Neuronal stem cell (in vitro differentiated cells): ENCODE data around the gene CHST11.
"Not testable (repeated sequence)": the region's sequence is repeated elsewhere in the genome, so short reads cannot be mapped to it uniquely, and the experiment has no call there.

Source experiments
- DNase-seq: peaks from one replicate; pipeline ENCODE4 v3.0.0-alpha.2; 2013; ENCODE audit warnings: low spot score
- H2AFZ ChIP-seq: one replicate; pipeline ENCODE4 v1.6.1; 2013; ENCODE audit warnings: mild to moderate bottlenecking, low read length, inconsistent platforms
- H2AK5ac ChIP-seq: 2 replicates; pipeline ENCODE4 v1.6.1; 2013; ENCODE audit warnings: low read depth, mild to moderate bottlenecking, inconsistent platforms, low read length, moderate library complexity, mixed read lengths
- H2BK120ac ChIP-seq: 2 replicates; pipeline ENCODE4 v1.6.1; 2013; ENCODE audit warnings: low read depth, mild to moderate bottlenecking, inconsistent platforms, low read length, moderate library complexity, mixed read lengths
- H2BK12ac ChIP-seq: one replicate; pipeline ENCODE4 v1.6.1; 2013; ENCODE audit warnings: low read length, inconsistent platforms
- H2BK15ac ChIP-seq: 2 replicates; pipeline ENCODE4 v1.6.1; 2013; ENCODE audit warnings: mild to moderate bottlenecking, low read length, inconsistent platforms, mixed read lengths
- H2BK5ac ChIP-seq: one replicate; pipeline ENCODE4 v1.6.1; 2013; ENCODE audit warnings: inconsistent platforms, mild to moderate bottlenecking, low read length, moderate library complexity
- H3K14ac ChIP-seq: one replicate; pipeline ENCODE4 v1.6.1; 2013; ENCODE audit warnings: low read length, inconsistent platforms
- H3K18ac ChIP-seq: 2 replicates; pipeline ENCODE4 v1.6.1; 2013; ENCODE audit warnings: low read length, inconsistent platforms
- H3K23ac ChIP-seq: 2 replicates; pipeline ENCODE4 v1.6.1; 2013; ENCODE audit warnings: low read depth, mild to moderate bottlenecking, mixed read lengths, low read length, inconsistent platforms; ENCODE audit not compliant: poor library complexity
- H3K27ac ChIP-seq: replicated peaks from 3 replicates; pipeline ENCODE4 v1.5.1; 2013; ENCODE audit warnings: low read length, inconsistent platforms
- H3K27me3 ChIP-seq, 3 experiments: 2 replicates each; pipeline ENCODE4 v1.6.1; 2013; ENCODE audit warnings: low read length in 3 of 3, mild to moderate bottlenecking in 2 of 3, inconsistent platforms in 1 of 3, low read depth in 1 of 3, mixed read lengths in 1 of 3, moderate library complexity in 1 of 3; ENCODE audit not compliant: control insufficient read depth in 3 of 3, insufficient read depth in 3 of 3
- H3K36me3 ChIP-seq, 2 donors: replicated peaks in 1 of 2; 2 replicates each; pipeline ENCODE4 v1.6.1; 2013; ENCODE audit warnings: low read length in 2 of 2; ENCODE audit not compliant: control insufficient read depth in 2 of 2, insufficient read depth in 2 of 2
- H3K4ac ChIP-seq: 2 replicates; pipeline ENCODE4 v1.6.1; 2013; ENCODE audit warnings: inconsistent platforms, mild to moderate bottlenecking, low read length, moderate library complexity
- H3K4me1 ChIP-seq, 2 donors: 1 replicate in 1 of 2; 2 replicates in 1 of 2; pipeline ENCODE4 v1.6.1; 2013; ENCODE audit warnings: low read length in 2 of 2, low read depth in 1 of 2; ENCODE audit not compliant: control insufficient read depth in 2 of 2, insufficient read depth in 1 of 2
- H3K4me2 ChIP-seq: one replicate; pipeline ENCODE4 v1.6.1; 2013; ENCODE audit warnings: mild to moderate bottlenecking, low read length, inconsistent platforms; ENCODE audit not compliant: insufficient read depth, poor library complexity, severe bottlenecking
- H3K4me3 ChIP-seq, 2 donors: 2 replicates each; pipeline ENCODE4 v1.5.1; 2013; ENCODE audit warnings: low read length in 2 of 2, mild to moderate bottlenecking in 2 of 2, inconsistent platforms in 1 of 2, moderate library complexity in 1 of 2
- H3K79me1 ChIP-seq: one replicate; pipeline ENCODE4 v1.6.1; 2013; ENCODE audit warnings: low read depth, mild to moderate bottlenecking, inconsistent platforms, low read length, moderate library complexity
- H3K9ac ChIP-seq: one replicate; pipeline ENCODE4 v1.6.1; 2013; ENCODE audit warnings: mild to moderate bottlenecking, low read depth, low read length, inconsistent platforms; ENCODE audit not compliant: poor library complexity
- H3K9me3 ChIP-seq, 2 donors: replicated peaks in 1 of 2; 2 replicates each; pipeline versions ENCODE3 to v1.6.1; 2013; ENCODE audit warnings: low read length in 2 of 2, mild to moderate bottlenecking in 2 of 2, inconsistent platforms in 1 of 2, low read depth in 1 of 2, mixed read lengths in 1 of 2, moderate library complexity in 1 of 2; ENCODE audit not compliant: control insufficient read depth in 2 of 2, insufficient read depth in 1 of 2
- H4K8ac ChIP-seq: one replicate; pipeline ENCODE4 v1.6.1; 2013; ENCODE audit warnings: low read depth, mild to moderate bottlenecking, inconsistent platforms, low read length, moderate library complexity
- H4K91ac ChIP-seq: one replicate; pipeline ENCODE4 v1.6.1; 2013; ENCODE audit warnings: low read length, low read depth, mild to moderate bottlenecking, inconsistent platforms; ENCODE audit not compliant: poor library complexity
- WGBS, 2 donors: extraction: QIAGEN DNeasy Blood & Tissue Kit; methylation state at CpG; one replicate each; pipeline ENCODE4 v1.1.7; 2013; ENCODE audit warnings: missing lambda C conversion rate in 2 of 2, mixed read lengths in 1 of 2; ENCODE audit not compliant: insufficient read length in 2 of 2, insufficient replicate concordance in 1 of 2; ENCODE audit errors: extremely low coverage in 2 of 2; 5-methylcytosine and 5-hydroxymethylcytosine counted together

CHST11 gene

GRCh38 chr12:104526751-104527150 is 70.0 kb downstream of the CHST11 start:
- no peak overlapping the region for H3K4me3 ChIP-seq
- no peak overlapping the region for H4K8ac ChIP-seq
- no peak overlapping the region for H3K14ac ChIP-seq
- H3K4me2 ChIP-seq, result no peak overlapping the region
- H3K9me3 ChIP-seq, result peaks cover 0 to 3% of the 10 kb centered on the region in 2 donors
- WGBS, 2 donors, result no CpG with 5 or more reads among the region's 6 CpGs
- peaks cover 3% of the 10 kb centered on the region for H3K79me1 ChIP-seq
- H4K91ac ChIP-seq, result no peak overlapping the region
- no peak overlapping the region for H2BK15ac ChIP-seq
- H2BK5ac ChIP-seq, result no peak overlapping the region
- H2AK5ac ChIP-seq, result peak overlapping the region; percentile 52
- H3K4ac ChIP-seq, result no peak overlapping the region
- H3K36me3 ChIP-seq, result no peaks in the 10 kb centered on the region
- H3K18ac ChIP-seq, result peak overlapping the region; percentile 7
- H3K9ac ChIP-seq, result no peak overlapping the region
- no peak for DNase-seq
- H3K27ac ChIP-seq, result no peak overlapping the region
- no peak overlapping the region for H3K23ac ChIP-seq
- H2BK12ac ChIP-seq, result no peak overlapping the region
- H3K4me1 ChIP-seq, result peaks cover 7% of the 10 kb centered on the region in 2 donors
- H2AFZ ChIP-seq, result no peak overlapping the region
- no peak overlapping the region for H2BK120ac ChIP-seq
- no peaks in the 10 kb centered on the region for H3K27me3 ChIP-seq

- not testable (repeated sequence) for H3K4me1 ChIP-seq, H3K4ac ChIP-seq, H2AK5ac ChIP-seq, H3K36me3 ChIP-seq, H3K18ac ChIP-seq, H3K4me2 ChIP-seq, H3K27me3 ChIP-seq, H4K91ac ChIP-seq, H2BK120ac ChIP-seq, H4K8ac ChIP-seq, H3K4me3 ChIP-seq, H2BK15ac ChIP-seq, H3K79me1 ChIP-seq, H3K14ac ChIP-seq, H2AFZ ChIP-seq, H3K9me3 ChIP-seq, H2BK12ac ChIP-seq, H3K23ac ChIP-seq, DNase-seq, H2BK5ac ChIP-seq, H3K27ac ChIP-seq, H3K9ac ChIP-seq
- WGBS, 2 donors, result no CpG with 5 or more reads among the region's 5 CpGs
Observed at GRCh38 chr12:104527653-104528052, 70.9 kb downstream of the CHST11 start.

GRCh38 chr12:104529130-104529874 is 72.6 kb downstream of the CHST11 start:
- H2AFZ ChIP-seq, result no peak overlapping the region
- H3K4me3 ChIP-seq, result no peak overlapping the region
- no peaks in the 10 kb centered on the region for H3K36me3 ChIP-seq
- no peak overlapping the region for H3K9ac ChIP-seq
- H2BK5ac ChIP-seq, result no peak overlapping the region
- no peak overlapping the region for H2BK120ac ChIP-seq
- H3K9me3 ChIP-seq, result peaks cover 0 to 3% of the 10 kb centered on the region in 2 donors
- H3K14ac ChIP-seq, result no peak overlapping the region
- DNase-seq, result no peak
- H3K4me2 ChIP-seq, result no peak overlapping the region
- WGBS, 2 donors, result no CpG with 5 or more reads among the region's 3 CpGs
- no peak overlapping the region for H2BK15ac ChIP-seq
- no peak overlapping the region for H4K8ac ChIP-seq
- H3K27me3 ChIP-seq, result no peaks in the 10 kb centered on the region
- peaks cover 3% of the 10 kb centered on the region for H3K79me1 ChIP-seq
- H4K91ac ChIP-seq, result no peak overlapping the region
- H3K4ac ChIP-seq, result no peak overlapping the region
- H2AK5ac ChIP-seq, result no peak overlapping the region
- H3K4me1 ChIP-seq, result peaks cover 7 to 9% of the 10 kb centered on the region in 2 donors
- no peak overlapping the region for H3K23ac ChIP-seq
- no peak overlapping the region for H3K18ac ChIP-seq
- H3K27ac ChIP-seq, result no peak overlapping the region
- H2BK12ac ChIP-seq, result no peak overlapping the region

- Histone ChIP-seq H3K27ac (no peak overlapping the region), H2BK120ac (no peak overlapping the region), H3K14ac (no peak overlapping the region), H3K79me1 (no peaks in the 10 kb centered on the region), H3K4me2 (no peak overlapping the region), H3K9me3 (peaks cover 0 to 3% of the 10 kb centered on the region in 2 donors), H3K18ac (no peak overlapping the region), H3K9ac (no peak overlapping the region), H4K8ac (no peak overlapping the region), H3K4me3 (no peak overlapping the region), H2BK12ac (no peak overlapping the region), H2BK5ac (no peak overlapping the region), H3K4me1 (peaks cover 5 to 12% of the 10 kb centered on the region in 2 donors), H3K4ac (no peak overlapping the region), H3K36me3 (no peaks in the 10 kb centered on the region), H3K23ac (no peak overlapping the region), H3K27me3 (no peaks in the 10 kb centered on the region), H2AFZ (no peak overlapping the region), H4K91ac (no peak overlapping the region), H2BK15ac (no peak overlapping the region), H2AK5ac (no peak overlapping the region)
- no peak for DNase-seq
- no CpG with 5 or more reads among the region's 2 CpGs for WGBS, 2 donors
Observed at GRCh38 chr12:104532636-104533035, 75.9 kb downstream of the CHST11 start.
